ENCODE data around the gene LACC1.

DNA sequence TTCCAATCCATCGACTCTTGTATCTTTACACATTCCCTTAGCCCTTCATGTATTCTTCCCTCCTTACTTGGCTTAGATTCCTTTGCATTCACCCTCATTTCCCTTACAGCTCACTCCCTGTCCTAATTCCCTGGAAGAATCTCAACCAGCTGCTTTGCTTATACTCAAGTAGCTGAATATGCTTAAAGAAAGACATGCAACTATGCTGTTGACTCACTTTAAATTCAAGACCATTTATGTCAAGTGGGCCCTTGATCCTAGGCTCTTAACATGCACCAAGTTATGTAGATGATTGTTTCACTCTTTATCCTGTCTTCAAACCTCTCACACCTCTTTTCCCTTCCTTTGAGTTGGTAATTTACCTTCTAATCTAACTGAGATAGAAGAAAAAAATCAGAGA lies 7.5 kb upstream of the LACC1 start:
- TF ChIP-seq CTCF (IDR thresholded peaks at IDR 0.05) (no peak), POLR2A (IDR thresholded peaks at IDR 0.05) (no peak)
